AG09309 (cell line): ENCODE results near the gene SLC11A2.
A peak's percentile ranks its signal among the peaks of the same experiment; 100 is the strongest.

Experiments
- DNase-seq: peaks from one replicate; pipeline ENCODE4 v3.0.0-alpha.2; 2010; ENCODE audit warnings: low read depth
- H3K4me3 ChIP-seq: 2 replicates; pipeline ENCODE4 v1.5.1; 2011; ENCODE audit warnings: mild to moderate bottlenecking, low read depth, low read length, moderate library complexity; ENCODE audit not compliant: control insufficient read depth
- CTCF ChIP-seq: IDR thresholded peaks from 2 replicates; pipeline ENCODE4 v1.5.1; 2011; ENCODE audit warnings: mild to moderate bottlenecking, low read depth, low read length, inconsistent platforms; ENCODE audit not compliant: insufficient read depth, control insufficient read depth; ENCODE audit errors: missing control alignments

Gene SLC11A2

GRCh38 chr12:51065530-51065929 lies 39.3 kb upstream of the SLC11A2 start:
- no peak for TF ChIP-seq CTCF

GRCh38 chr12:51062631-51063397 lies 36.6 kb upstream of the SLC11A2 start:
- no peak for DNase-seq
- no peak for TF ChIP-seq CTCF
- H3K4me3 ChIP-seq = no peak overlapping the region

More at GRCh38 chr12:51065530-51065929, 39.3 kb upstream of the SLC11A2 start:
- no peak for DNase-seq
- H3K4me3 ChIP-seq = no peak overlapping the region

GRCh38 chr12:51059086-51059485 lies 32.9 kb upstream of the SLC11A2 start:
- H3K4me3 ChIP-seq = no peak overlapping the region
- no peak for TF ChIP-seq CTCF
- no peak for DNase-seq

GRCh38 chr12:51056242-51056641 lies 30.1 kb upstream of the SLC11A2 start:
- no peak for TF ChIP-seq CTCF
- DNase-seq = peak; percentile 40

GRCh38 chr12:51055060-51055459 lies 28.9 kb upstream of the SLC11A2 start:
- H3K4me3 ChIP-seq = no peak overlapping the region
- no peak for TF ChIP-seq CTCF
- DNase-seq = no peak

More at GRCh38 chr12:51056242-51056641, 30.1 kb upstream of the SLC11A2 start:
- no peak overlapping the region for H3K4me3 ChIP-seq

- H3K4me3 ChIP-seq = no peak overlapping the region
- TF ChIP-seq CTCF = no peak
- no peak for DNase-seq
Measured at GRCh38 chr12:51051787-51052186, 25.6 kb upstream of the SLC11A2 start.
